SK-N-MC (cell line): ENCODE measurements around the gene NACC2.

Experiments
- EZH2 ChIP-seq: fragments of 200-600 bp; sonication (generic); IDR thresholded peaks from one replicate; pipeline ENCODE4 v1.6.1; 2017; ENCODE audit warnings: antibody characterized with exemption
- FOXP2 ChIP-seq: optimal IDR thresholded peaks from 2 replicates; pipeline ENCODE3; 2011; ENCODE audit warnings: mild to moderate bottlenecking, moderate library complexity; ENCODE audit not compliant: insufficient read depth; ENCODE audit errors: extremely low read length, control extremely low read depth
- POLR2AphosphoS5 ChIP-seq: IDR thresholded peaks from 2 replicates; pipeline ENCODE4 v1.6.1; 2012; ENCODE audit warnings: mild to moderate bottlenecking, low read depth, low read length, borderline replicate concordance

DNA sequence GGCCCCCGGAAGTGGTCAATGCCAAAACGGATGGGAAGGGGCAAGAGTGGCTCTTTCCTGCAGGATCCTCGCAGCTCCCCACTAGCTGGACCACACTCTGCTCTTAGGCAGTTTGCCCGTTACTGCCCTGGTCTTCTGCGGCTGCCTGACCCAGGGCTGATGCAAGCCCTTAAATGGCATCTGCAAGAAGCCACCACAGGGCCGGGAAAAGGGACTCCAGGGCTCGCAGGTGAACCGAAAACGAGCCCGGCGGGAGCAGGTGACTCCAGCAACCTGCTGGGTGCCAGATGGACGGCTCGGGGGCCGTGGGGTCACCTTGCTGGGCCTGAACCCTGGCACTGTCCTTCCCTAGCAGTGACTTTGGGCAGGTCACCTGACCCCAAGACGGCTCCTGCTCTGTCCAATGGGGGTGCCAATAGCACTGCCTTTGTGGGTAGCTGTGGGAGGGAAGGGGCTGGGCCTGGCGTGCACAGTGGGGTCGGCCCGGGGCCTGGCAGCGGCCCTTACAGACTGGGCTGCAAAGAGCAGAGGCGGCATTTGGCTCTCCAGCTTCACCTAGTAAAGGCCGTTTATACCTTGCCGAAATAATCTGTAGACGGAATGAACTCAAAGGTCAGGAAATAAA is 22.3 kb upstream of the NACC2 start:
- no peak for TF ChIP-seq EZH2
- no peak; the same call in 1 of the 2 replicates for TF ChIP-seq POLR2AphosphoS5
- TF ChIP-seq FOXP2, result no peak
